Body of pancreas (tissue), 4 donors: ENCODE measurements around the gene PAK3. TPM values are rescaled to one million over a fixed set of nuclear protein-coding genes. Genes with fewer than 3 reads are reported as not detected.

Source experiments
- ATAC-seq: fragments of 150-250 bp; one replicate; pipeline ENCODE4 v1.9.1; 2016
- DNase-seq, 4 donors: peaks; one replicate each; pipeline ENCODE4 v3.0.0-alpha.2; 2019
- H3K27ac ChIP-seq, 4 donors: fragments of 200-600 bp; sonication (generic); 1 replicate in 3 of 4; 2 replicates in 1 of 4; pipeline versions ENCODE4 v1.5.1 to v1.6.1; 2016 to 2019; ENCODE audit warnings: mild to moderate bottlenecking in 1 of 4, mixed read lengths in 1 of 4, moderate library complexity in 1 of 4
- H3K27me3 ChIP-seq, 2 donors: fragments of 200-600 bp; sonication (generic); one replicate each; pipeline ENCODE4 v1.6.0; 2016; ENCODE audit warnings: mild to moderate bottlenecking in 1 of 2
- H3K36me3 ChIP-seq, 2 donors: fragments of 200-600 bp; sonication (generic); replicated peaks in 1 of 2; 2 replicates each; pipeline ENCODE4 v1.5.1; 2016; ENCODE audit warnings: low read depth in 2 of 2; ENCODE audit not compliant: insufficient read depth in 1 of 2
- H3K4me1 ChIP-seq: fragments of 200-600 bp; sonication (generic); one replicate; pipeline ENCODE4 v1.6.0; 2016
- H3K4me3 ChIP-seq, 2 donors: fragments of 200-600 bp; sonication (generic); 1 replicate in 1 of 2; 2 replicates in 1 of 2; pipeline ENCODE4 v1.5.1; 2016 to 2019
- H3K9me3 ChIP-seq, 3 donors: fragments of 200-600 bp; sonication (generic); 1 replicate in 2 of 3; 2 replicates in 1 of 3; pipeline ENCODE4 v1.5.1; 2016
- POLR2A ChIP-seq, 3 donors: fragments of 450-650 bp; IDR thresholded peaks; one replicate each; pipeline ENCODE4 v1.6.1; 2016; ENCODE audit warnings: antibody characterized with exemption in 3 of 3, mild to moderate bottlenecking in 2 of 3
- WGBS, 2 donors: methylation state at CpG; one replicate each; pipeline ENCODE4 v1.1.5; 2017; 5-methylcytosine and 5-hydroxymethylcytosine counted together
- intact Hi-C: fragments of 100-400 bp; cut with DNase I; formaldehyde crosslinking; loops from one replicate; pipeline ENCODE4 v1.15.1; 2023
- total RNA-seq, 2 donors: library from RNA; depleted of rRNA; stranded (reverse); fragments of >200 nt; gene quantifications; one replicate each; pipeline ENCODE4 v1.1.0, GENCODE V29; 2016
- TF ChIP-seq, protein P1 (sequence below), 7 experiments: fragments of 450-650 bp in 4 of 7; fragments of 200-600 bp in 3 of 7; sonication (generic) in 3 of 7; IDR thresholded peaks; one replicate each; pipeline ENCODE4 v1.5.1; 2016 to 2019; ENCODE audit warnings: antibody characterized with exemption in 7 of 7

The PAK3 gene
- total RNA-seq: 10 to 100 TPM; 33.2 to 43.5 TPM

DNA sequence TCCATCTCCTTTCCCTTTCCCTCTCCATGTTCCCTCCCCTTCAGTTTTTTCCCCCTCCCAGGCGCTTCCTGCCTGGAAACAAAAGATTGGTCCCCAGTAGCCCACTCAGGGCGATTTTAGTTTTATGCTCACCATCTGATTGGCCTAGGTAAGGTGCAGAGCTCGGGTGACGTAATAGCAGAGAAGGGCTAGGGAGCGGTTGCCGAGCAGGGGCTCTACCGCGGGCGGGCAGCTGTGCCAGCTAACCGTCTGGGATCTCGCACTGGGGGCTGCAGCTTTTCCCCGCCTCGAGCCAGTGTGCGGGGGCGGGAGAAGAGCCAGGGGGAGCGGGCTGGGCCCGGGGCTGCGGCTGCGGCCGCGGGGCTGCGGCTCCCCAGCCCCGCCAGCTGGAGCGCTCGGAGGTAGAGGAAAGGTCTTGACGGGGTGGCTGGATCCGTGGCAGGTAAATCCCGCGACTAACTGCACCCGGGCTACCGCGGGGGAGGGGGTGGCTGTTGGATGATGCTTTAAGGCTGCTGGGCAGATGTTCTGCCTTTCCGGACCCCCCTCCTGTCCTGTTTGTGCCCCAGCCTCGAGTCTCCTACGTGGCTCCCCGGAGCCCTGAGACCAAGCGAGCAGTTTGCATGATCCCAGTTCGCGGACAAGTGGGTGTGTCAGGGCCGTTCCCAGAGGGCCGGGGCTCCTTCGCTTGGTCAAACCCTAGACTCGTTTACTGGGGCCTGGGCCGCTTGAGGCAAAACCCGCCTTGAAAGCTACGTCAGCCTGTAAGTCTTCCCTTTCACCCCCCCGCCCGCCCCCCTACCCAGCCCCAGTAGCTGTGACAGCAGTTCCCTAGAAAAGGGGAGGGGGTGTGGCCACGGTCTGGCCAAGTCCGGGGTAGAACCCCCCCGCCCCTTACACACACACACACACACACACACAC lies at the start of gene PAK3:
PAK3 (plus strand) TSS at position 218 of the 922 bp plus-strand sequence. CDS start 26,913 bp downstream, outside the sequence.
- Histone ChIP-seq H3K27ac (peak within 1 kb of the TSS; percentile 81 to 93 (median 90)), H3K4me1 (peaks cover 21% of the 10 kb centered on the region), H3K9me3 (no peaks in the 10 kb centered on the region), H3K4me3 (peak within 1 kb of the TSS; percentile 34 to 77), H3K27me3 (no peaks in the 10 kb centered on the region), H3K36me3 (no peaks in the 10 kb centered on the region)
- DNase-seq (peak; percentile 71 to 86 (median 76)), ATAC-seq (peak; percentile 93)
- whole genome bisulfite sequencing, 2 donors: 0% methylated on average over 3 to 45 of the region's 51 CpGs
- TF ChIP-seq POLR2A (IDR thresholded peaks at IDR 0.05): peak; percentile 45 to 85 (median 79)
- TF ChIP-seq, protein P1, sequence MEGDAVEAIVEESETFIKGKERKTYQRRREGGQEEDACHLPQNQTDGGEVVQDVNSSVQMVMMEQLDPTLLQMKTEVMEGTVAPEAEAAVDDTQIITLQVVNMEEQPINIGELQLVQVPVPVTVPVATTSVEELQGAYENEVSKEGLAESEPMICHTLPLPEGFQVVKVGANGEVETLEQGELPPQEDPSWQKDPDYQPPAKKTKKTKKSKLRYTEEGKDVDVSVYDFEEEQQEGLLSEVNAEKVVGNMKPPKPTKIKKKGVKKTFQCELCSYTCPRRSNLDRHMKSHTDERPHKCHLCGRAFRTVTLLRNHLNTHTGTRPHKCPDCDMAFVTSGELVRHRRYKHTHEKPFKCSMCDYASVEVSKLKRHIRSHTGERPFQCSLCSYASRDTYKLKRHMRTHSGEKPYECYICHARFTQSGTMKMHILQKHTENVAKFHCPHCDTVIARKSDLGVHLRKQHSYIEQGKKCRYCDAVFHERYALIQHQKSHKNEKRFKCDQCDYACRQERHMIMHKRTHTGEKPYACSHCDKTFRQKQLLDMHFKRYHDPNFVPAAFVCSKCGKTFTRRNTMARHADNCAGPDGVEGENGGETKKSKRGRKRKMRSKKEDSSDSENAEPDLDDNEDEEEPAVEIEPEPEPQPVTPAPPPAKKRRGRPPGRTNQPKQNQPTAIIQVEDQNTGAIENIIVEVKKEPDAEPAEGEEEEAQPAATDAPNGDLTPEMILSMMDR (IDR thresholded peaks at IDR 0.05): no peak
- intact Hi-C loops: no loop called here

DNA sequence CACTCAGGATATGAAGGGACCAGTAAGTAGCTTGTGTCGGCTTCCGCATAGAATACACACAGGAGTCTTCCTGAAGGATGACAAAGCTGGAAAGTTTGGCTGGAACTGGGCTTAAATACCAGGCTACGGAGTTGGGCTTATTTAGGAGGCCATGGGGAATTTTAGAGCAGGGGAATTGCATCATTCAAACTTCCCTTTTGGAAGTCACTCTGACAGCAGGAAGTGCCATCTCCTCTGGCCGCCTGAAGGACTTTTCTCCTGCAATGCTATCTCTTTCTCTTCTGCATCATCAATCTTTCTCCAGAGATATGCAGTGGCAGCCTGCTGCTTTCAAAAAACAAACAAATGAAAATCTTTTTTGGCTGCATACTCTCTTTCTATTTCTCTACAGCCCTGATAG lies 48.4 kb upstream of the PAK3 start:
- intact Hi-C loops: no loop called here

DNA sequence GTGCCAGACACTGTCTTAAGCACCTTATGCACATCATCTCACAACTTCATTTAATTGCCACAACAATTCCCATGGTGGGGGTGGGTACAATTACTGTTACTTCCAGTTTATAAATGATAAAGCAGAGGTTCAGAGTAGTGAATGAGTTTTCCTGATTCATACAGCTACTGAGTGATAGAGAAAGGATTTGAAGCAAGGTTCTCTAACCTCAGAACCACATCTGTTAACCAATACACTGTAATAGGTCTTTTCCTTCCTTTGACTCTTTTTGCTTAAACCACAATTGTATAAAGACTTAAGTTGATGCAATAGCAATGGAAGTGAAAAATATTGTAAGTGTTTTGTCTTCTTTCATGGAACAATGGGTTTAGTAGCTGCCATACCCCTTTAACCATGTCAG lies 43.5 kb upstream of the PAK3 start:
- no peak for DNase-seq

More for the DNA sequence above, 48.4 kb upstream of the PAK3 start:
- no peaks in the 10 kb centered on the region for H3K4me1 ChIP-seq
- ATAC-seq: no peak
- TF ChIP-seq POLR2A (IDR thresholded peaks at IDR 0.05): no peak
- TF ChIP-seq, protein P1 (IDR thresholded peaks at IDR 0.05): no peak
- no peaks in the 10 kb centered on the region for H3K9me3 ChIP-seq
- no peak for DNase-seq
- H3K27ac ChIP-seq: no peak overlapping the region
- no peak overlapping the region for H3K4me3 ChIP-seq
- H3K36me3 ChIP-seq: no peaks in the 10 kb centered on the region
- 33 to 50% methylated on average over 1 to 4 of the region's 4 CpGs for WGBS, 2 donors
- no peaks in the 10 kb centered on the region for H3K27me3 ChIP-seq

DNA sequence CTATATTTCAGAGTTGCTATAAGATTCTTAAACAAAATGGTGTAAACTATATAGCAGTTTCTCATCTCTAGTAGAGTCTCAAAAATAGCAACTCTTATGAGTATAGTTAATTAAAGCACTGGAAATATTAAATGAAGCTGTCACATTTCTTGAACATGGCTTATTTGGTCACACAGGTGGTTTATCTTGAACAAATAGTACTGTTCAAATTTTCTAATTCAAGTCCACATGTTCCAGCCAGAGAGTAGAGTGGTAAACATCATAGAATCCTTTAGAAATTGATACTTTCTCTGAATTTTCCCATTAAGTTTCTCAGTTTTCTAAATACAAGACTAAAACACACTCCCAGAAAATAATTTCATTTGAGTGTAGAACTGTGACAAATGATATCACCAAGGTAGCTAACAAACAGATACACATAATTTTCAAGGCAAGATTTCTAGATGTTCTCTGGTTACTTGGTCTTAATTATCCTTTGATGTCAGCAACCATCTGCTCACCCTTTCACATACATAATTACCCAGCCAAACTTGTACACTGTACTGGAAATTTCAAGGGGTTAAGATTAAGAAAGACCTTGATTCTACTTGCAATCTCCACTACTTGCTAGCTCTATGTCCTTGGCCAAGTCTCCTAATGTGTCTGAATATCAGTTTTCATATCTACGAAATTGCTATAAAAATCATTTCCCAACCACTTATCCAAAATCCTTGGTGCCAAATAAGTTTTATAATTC lies 24.3 kb upstream of the PAK3 start:
- Histone ChIP-seq H3K27me3 (no peaks in the 10 kb centered on the region), H3K4me1 (peaks cover 22% of the 10 kb centered on the region), H3K4me3 (no peak overlapping the region), H3K9me3 (no peaks in the 10 kb centered on the region), H3K36me3 (no peaks in the 10 kb centered on the region), H3K27ac (peak overlapping the region in 3 of 4 donors; percentile 26 to 56 (median 52))
- no peak for TF ChIP-seq POLR2A (IDR thresholded peaks at IDR 0.05)
- TF ChIP-seq, protein P1 (IDR thresholded peaks at IDR 0.05): no peak
- ATAC-seq (peak; percentile 63), DNase-seq (no peak)
- 30 to 35% methylated on average over 1 of the region's 1 CpG for WGBS, 2 donors
- intact Hi-C loops: no loop called here

More for the DNA sequence above, 43.5 kb upstream of the PAK3 start:
- no peaks in the 10 kb centered on the region for H3K9me3 ChIP-seq
- H3K27me3 ChIP-seq: no peaks in the 10 kb centered on the region
- no peak for TF ChIP-seq POLR2A (IDR thresholded peaks at IDR 0.05)
- TF ChIP-seq, protein P1 (IDR thresholded peaks at IDR 0.05): no peak
- intact Hi-C loops: no loop called here
- no peak overlapping the region for H3K27ac ChIP-seq
- H3K4me1 ChIP-seq: no peaks in the 10 kb centered on the region
- no peak overlapping the region for H3K4me3 ChIP-seq
- no peaks in the 10 kb centered on the region for H3K36me3 ChIP-seq
- ATAC-seq: no peak
